ENCODE results near the gene CDC20.
"Not testable (repeated sequence)": the region's sequence is repeated elsewhere in the genome, so short reads cannot be mapped to it uniquely, and the experiment has no call there.

CDC20 gene

DNA sequence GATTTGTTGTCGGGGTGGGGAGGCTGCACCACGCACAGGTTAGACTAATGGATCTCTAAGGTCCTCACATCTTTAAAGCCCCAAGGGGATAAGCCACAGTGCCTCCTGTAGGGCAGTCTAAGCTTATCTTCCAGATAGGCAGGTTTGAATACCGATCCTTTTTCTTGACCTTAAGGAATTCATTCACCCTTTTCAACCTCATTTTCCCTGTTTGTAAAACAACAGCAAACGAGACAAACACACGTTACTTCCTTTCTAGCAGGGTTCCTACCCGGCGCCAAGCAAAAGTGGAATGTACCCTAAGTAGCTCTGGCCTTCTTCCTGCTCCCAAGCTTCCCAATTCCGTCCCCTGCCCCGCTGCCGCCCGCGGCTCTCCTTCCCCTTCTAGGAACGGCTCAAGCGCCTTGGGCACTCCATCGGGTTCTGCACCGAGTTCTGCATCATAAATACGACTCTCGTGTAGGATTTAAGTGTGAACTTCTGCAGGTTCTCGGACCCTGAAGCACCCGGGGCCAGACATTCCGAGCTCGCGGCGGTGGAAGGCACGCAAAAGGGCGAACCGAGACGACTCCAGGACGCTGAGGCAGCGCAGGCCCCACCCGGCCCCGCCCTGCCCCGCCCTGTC, 548 bp upstream of the CDC20 start:
- peak; percentile 31 for DNase-seq

DNA sequence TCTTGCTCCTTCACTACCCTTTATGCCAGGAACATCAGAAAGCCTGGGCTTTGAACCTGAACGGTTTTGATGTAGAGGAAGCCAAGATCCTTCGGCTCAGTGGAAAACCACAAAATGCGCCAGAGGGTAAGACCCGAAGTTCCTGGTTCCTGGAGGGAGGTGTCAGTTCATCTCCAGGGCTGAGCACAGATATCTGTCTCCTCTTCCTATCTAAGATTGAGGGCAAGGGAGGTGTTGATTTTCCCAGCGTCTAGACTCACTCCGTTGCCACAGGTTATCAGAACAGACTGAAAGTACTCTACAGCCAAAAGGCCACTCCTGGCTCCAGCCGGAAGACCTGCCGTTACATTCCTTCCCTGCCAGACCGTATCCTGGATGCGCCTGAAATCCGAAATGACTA, 915 bp downstream of the CDC20 start:
- no peak for DNase-seq

DNA sequence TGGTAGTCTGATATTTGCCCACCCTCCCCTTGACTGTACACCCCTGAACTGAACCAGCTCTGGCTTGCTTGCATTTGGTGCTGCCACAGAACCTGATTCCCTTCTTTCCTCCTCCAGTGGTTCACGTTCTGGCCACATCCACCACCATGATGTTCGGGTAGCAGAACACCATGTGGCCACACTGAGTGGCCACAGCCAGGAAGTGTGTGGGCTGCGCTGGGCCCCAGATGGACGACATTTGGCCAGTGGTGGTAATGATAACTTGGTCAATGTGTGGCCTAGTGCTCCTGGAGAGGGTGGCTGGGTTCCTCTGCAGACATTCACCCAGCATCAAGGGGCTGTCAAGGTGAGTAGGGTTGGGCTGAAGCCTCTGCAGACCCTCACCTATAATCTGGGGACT, 1.8 kb downstream of the CDC20 start:
- no peak for DNase-seq

DNA sequence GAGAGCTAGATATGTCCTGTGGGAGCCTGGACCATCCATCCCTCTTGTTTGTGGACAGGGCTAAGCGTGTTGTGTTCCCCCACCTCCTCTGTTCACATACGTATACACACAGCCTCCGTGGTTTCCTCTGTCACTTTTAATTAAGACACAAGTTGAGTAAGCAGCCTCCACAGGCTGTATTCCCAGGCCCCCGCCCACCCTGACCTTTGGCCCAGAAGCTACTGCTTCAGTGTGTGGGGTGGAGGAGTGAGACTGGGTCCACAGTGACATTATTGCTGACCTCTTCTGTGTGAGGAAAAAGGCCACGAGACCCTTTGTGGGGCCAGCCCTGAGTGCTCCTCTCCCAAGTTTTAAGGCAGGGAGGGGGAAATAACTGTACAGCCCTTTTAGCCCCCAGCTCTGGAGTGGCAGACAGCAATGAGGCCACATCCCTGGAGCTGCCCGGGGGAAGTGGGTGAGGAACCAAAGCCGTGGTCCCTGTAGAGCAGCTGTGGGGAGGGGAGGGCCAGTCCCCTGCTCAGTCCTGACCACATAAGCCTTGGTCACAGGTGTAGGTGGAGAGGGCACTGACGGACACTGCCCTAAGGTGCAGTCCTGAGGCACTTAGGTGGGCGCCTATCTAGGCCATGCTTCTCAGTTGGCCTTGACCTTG, 4.6 kb downstream of the CDC20 start:
- DNase-seq = peak; percentile 28

DNA sequence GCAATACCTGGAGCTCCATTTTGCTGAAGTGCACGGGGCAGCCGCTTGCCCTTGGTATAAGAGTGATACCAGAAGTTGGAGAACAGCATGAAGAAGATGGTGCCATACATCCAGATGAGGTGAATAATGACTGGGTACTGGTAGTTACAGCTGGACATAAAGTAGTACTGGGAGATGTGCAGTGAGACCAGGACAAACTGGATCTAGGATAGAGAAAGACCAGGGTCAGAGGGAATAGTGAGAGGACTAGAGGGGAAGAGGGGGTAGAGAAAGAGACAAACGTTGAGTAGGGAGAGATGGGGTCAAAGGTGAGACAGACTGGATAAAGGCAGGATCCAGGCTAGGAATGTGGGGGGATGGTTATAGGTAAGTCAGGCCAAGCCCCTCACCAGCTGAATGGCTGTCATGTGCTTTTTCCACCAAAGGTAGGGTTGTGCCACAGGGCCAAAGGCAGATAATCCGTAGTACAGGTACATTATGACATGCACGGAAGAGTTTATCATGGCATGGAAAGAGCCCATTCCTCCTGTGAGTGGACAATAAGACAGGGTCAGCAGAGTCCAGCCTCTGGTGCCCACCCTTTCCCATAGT, 5.2 kb downstream of the CDC20 start:
- no peak for DNase-seq

DNA sequence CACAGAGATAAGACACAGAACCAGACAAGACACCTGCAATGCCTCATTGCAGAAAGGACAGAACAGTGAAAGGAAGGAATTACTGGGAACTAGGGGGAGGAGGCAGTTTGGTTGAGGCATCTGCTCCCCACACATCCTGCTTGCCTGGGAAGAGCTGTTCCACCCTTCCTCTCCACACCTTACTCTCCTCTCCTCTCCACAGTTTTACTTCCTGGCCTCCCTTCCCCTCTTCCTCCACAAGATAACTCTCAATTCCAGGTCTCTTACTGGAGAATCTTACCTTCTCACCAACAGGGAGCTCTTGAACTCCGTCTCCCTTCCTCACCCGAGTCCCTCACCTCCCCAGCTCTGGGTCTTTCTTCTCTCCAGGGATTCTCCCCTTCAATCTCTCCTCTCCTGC, 6.9 kb downstream of the CDC20 start:
- DNase-seq = no peak

DNA sequence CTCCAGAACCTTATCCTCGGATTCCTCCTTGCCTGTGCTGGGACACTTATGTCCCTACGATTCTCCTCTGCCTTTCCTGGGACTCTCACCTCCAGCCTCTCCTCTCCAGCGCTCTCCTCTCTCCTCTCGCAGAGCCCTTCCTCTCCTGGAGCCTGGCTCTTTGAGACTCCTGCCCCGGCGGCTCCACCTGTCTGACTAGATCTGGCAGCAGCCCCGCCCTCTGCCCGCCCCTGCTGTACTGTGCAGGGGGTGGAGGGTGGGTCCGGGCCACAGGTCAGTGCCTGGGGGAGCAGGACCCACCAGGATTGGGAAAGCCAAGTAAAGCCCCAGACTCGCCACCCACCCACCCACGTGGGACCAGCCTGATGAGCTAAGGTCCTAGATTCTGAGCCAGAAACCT, 7.4 kb downstream of the CDC20 start:
- peak; percentile 37 for DNase-seq

DNA sequence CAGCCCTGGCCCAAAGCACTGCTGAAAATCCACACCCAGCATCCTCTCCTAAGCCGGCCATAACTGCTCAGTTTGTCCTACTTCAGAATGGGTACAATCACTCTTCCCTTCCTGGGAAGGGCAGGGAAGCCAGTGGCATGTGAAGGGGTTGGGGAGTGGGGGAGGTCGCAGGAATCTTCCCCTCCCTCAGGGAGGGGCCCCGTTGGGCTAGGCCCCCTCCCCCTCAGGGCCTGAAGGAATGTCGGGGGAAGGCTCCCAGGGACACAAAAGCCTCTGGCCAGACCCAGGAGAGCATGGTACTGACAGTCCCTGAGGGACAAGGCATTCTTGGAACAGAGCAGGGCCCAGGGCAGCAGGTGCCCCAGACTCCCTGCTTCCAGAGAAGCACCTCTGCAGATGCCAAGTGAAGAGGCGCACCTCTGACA, 7.8 kb downstream of the CDC20 start:
- DNase-seq = no peak

DNA sequence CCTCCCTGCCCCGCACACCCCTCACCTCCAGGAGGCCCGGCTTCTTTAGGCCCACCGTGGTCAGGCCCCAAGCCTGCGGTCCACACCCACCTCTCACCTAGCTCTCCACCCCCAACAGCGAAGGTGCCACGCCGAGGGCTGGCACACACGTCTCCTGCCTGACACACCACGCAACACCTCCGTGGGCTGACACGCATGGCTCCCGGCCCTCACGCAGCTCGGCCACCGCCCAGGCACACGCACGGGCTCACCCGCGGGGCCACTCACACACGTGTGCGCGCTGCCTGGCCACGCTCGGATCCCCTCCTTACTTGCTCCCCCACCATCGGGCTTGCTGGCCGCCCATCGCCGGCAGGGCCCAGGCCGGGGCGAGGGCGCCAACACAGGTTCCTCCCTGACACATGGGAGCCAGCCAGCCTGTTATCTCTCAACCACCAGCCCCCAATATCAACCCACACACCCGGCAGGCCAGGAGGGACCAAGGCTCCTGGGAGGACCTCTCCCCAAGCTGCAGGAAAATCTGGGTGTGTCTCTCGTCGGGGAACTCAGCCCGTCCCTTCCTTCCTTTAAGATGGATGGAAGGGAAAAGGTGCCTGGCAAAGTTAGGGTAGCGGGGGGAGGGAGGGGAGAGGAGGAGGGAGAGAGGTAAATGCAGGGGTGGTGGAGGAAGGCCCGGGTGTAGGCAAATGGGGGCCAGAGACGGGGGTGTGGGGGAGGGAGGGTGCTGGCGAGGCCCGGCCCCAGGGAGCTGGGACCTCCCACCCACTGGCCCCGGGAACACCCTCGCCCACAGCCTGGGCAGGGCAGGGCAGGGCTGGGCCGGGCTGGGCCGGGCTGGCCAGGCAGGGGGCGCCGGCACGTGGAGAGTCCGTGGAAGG, 8.5 kb downstream of the CDC20 start:
- DNase-seq = peak; percentile 55

DNA sequence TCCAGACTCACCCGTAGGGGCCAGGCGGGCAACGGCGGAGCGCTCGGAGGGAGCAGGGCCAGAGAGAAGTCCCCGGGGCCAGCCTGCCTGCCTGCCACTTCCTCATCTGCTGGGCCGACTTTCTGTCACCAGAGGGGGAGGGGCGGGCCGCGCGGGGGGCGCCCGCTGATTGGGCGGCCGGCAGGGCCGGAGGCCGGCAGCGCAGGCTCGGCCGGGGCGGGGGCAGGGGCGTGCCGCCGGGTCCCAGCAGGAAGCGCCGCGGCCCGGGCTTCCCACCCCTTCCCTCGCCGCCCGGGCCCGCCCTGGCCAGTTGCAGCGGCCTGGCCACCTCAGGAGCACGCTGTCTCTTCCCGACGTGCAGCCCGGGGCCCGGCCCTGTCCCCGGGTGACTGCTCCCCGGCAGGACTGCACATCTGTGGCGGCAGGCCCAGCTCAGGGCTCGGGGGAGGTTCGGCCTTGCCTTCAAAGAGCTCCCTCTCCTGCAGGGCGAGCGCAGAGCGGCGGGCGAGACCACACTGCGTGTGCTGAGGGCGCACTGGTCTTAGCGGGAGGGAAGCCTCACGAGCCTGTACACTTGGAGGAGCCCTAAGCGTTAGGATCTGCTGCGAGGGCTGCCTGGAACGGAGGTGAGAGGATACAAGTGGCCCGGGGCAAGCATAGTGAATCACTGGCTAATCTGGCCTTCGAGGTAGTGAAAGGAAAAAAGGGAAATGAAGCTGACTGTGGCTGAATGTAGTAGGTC, 9.3 kb downstream of the CDC20 start, which contains the start of gene ELOVL1:
ELOVL1 (minus strand) TSS at position 108 of the 742 bp plus-strand sequence. CDS start 2,402 bp downstream, outside the sequence.
- DNase-seq = peak; percentile 92

DNA sequence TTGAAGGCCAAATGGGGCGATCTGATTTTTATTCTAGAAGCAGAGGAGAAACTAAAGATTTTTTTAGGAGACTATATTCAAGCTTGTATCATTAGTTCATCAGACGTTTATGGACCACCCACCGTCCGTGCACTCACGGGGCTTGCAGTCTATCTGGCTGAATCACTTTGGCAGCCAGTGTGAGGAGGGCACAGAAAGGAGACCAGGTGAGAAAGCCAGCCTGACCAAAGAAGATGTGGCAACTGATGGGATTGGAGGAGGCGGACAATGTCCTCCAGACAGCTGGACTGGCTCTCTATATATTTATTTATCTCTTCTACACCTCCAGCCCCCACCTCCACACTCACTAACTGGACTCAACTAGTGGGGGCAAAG, 9.9 kb downstream of the CDC20 start:
- DNase-seq = no peak

DNA sequence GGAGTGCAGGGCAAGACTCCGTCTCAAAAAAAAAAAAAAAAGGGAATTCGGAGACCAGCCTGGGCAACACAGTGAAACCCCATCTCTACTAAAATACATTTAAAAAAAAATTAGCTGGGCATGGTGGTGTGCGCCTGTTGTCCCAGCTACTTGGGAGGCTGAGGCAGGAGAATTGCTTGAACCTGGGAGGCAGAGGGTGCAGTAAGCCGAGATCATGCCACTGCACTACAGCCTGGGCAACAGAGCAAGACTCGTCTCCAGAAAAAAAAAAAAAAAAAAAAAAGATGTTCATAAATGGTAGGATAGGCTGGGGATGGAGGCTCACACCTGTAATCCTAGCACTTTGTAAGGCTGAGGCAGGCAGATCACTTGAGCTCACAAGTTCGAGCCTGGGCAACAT, 11.0 kb downstream of the CDC20 start:
- not testable (repeated sequence) for DNase-seq

DNA sequence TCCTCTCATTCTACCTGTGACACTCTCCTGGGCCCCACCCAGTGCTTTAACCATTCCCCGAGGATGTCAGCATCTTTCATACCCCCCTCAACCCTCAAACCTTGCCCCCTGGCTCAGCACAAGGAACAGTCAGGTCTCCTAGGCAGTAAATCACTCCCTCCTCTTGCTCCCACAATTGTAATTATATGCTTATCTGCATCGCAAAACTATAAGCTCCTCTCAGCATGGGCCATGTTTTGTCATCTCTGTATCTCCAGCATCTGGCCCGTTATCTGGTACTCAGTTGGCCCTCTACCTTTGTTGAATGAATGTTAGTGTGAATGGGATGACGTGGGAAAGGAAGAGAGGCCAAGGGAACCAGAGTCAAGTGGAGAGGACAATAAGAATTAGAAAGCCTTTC, 11.8 kb downstream of the CDC20 start:
- no peak for DNase-seq

DNA sequence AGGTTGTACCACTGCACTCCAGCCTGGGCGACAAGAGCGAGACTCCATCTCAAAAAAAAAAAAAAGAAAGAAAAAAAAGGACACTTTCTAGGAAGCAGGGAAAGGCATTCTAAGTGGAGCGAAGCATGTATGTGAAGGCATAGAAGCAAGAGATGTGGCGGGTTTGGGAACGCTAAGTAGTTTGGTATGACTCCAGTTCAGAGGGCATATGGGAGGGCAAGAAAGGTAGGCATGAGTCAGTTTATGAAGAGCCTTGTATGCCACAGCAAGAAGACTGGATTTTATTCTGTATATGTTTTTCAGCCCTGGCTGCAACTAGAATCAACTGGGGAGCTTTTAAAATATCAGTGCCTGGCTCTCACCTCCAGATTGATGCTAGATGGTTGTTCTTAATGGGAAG, 13.4 kb downstream of the CDC20 start:
- DNase-seq = no peak

DNA sequence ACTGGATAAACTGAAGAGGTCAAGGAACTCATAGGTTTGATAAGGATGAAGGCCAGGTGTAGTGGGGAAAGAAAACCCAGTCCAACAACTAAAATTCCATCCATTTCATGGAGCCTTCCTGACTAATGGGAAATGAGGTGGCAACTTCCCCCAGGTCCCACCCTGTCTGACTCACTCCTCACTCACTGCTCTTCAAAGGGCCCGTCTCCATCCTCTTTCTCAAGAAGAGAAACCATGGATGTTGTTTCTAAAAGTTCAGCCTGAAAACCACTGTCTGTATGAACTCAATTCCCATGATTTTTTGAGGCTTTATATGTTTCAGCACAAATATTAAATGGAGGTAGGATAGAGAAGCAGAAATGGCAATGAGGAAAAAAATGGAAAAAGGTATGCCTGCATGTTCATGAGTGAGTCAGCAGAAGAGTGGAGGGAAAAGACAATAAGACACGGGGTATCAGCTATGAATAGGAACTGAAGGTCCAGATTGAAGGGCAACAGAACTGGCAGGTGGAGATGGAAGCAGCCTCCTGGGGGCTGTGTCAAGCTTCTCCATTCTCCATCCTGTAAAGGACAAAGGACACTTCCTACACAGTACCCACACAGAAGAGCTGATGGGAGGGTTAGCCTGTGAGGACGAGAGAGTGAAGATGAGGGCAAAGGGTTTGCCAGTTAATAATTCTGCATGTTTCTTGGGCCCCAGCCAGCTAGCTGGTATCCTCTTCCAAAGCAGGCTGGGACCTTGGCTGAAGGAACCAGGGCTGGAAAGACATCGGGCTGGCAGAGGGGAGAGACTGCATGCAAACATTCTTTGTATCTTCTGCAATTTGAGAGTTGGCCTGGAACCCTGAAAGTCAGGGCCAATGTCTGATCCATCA, 14.5 kb downstream of the CDC20 start:
- DNase-seq = no peak

DNA sequence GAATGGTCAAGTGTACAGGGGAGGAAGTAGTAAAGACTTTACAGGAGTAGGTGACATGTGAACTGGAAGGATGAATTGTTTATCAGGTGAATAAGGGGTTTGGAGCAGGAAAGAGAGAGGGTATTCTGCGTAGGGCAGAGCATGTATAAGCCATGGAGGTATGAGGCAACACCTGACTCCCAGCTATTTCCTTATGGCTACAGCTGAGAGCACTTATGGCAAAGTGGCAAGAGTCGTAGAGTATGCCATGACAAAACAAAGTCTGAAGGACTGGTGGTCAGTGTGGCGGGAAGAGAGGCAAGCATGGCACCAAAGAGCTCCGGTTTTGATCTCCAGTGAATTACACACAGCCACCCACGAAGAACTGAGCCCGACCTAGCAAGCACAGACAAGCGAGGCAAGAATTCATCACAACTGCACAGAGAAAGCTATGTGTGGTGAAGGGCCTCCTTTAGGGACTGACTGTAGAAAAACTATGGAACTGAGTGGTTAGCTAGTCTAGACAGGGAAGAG, 18.0 kb downstream of the CDC20 start:
- no peak for DNase-seq

DNA sequence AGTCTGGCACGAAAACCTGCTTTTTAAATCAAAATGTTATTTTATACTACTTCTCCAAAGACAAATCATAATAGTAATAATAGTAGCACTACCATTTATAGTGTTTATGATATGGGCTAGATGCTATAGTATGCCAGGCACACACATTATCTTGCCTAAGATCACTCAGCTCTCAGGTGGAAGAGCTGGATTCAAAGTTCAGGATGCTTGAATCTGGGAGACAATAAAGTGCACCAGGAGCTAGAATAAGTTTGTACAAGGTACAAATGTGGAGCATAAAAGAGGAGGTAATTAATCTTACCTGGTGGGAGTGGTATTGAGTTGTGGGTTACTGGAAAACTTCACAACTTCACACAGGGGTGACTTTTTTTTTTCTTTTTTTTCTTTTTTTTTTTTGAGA, 19.1 kb downstream of the CDC20 start:
- no peak for DNase-seq

DNA sequence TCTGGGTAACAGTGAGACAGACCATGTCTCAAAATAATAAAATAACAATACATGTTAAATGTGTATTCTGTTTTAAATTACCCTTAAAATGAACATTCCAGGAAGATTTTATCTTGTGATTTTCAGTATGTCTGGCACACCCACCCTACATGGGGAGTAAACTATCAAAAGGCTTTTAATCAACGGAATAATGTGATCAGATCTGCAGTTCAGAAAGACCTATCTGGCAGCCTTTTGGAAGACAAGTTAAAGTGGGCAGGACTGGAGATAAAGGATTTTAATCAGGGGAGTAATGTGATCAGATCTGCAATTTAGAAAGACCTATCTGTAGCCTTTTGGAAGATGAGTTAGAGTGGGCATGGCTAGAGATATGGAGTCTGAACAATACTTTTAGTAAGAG, 20.7 kb downstream of the CDC20 start:
- no peak for DNase-seq

DNA sequence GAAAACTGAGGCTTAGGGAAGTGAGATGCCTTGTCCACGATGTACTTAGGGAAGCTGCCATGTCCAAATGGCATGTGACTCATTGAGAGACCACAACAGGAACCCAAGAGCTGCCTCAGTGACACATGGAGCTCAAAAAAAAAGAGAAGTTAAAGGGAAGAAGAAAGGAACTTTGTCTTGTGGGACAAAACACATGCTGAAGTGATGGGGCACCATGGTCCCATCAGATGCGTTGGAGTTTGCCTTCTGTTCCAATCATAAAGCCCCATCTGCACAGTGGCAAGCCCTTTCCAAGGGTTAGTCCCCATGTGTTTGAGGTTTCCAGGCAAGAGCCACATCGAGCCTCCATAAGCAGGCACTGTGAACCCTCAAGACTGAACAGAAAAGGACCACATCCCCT, 22.8 kb downstream of the CDC20 start:
- DNase-seq = no peak

DNA sequence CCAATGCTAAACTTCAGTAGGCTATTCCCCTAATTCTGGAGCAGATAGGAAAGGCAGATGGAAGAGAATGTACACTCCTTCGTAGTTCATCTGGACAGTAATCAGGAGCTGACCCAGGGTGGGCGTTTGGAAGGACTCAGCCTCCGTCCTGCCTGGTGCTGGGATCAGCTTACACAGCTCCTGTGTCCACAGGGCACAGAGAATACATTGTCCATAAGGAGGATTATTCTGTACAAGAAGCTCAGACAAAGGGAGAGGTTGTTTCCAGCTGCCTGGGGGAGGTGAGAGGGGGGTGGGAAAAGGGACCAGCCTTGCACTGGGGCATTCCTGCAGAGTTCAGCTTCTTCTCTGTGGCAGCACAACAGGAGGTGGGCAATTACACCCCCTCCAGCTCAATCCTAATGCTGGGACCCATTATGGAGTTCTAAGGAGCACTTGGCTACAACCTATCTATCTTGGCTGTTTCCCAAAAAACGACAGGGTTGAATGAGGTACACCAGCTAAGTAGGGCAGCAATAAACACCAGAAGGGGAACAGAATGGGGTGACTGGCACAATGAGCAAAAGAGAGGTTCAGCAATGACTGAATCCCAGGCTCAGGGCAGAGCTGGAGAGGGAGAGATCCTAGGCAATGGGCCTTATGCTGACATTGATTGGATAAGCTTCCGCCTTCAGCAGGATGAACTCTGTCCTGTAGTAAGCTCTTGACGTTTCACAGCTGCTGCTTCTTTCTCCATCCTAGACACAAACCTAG, 23.4 kb downstream of the CDC20 start:
- no peak for DNase-seq

DNA sequence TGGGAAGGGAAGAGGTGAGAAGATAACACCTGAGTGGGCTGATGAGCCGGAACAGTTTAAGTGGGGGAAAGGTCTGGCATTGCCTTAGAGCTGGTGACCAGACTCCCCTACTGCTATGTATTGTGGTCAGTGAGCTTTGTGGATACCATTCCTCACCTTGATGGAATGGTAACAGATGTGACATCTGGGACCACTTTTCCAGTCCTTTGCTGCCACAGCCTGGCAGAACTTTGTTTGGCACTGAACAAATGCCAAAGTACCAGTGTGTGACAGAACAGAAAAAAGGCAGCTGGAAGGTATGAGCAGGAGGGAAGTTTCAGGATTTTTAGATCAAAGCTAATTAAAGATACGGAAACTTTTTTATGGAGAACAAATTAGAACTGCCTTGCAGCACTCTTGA, 24.7 kb downstream of the CDC20 start:
- no peak for DNase-seq

Measured in activated CD4-positive, alpha-beta T cell treated with anti-CD3 and anti-CD28 coated beads for 48 hours (primary cell).